GM12872 (cell line): ENCODE measurements around the gene CENPX.

Experiments used
- CTCF ChIP-seq: IDR thresholded peaks from 3 replicates; pipeline ENCODE4 v1.5.1; 2011; ENCODE audit warnings: low read depth, mild to moderate bottlenecking, low read length, moderate library complexity; ENCODE audit not compliant: insufficient read depth

The CENPX gene

GRCh38 chr17:82058230-82058854 is 35.7 kb upstream of the CENPX start:
- TF ChIP-seq CTCF, result no peak

- no peak for TF ChIP-seq CTCF
Measured at GRCh38 chr17:82056729-82057621, 34.3 kb upstream of the CENPX start.

- TF ChIP-seq CTCF, result no peak
Measured at GRCh38 chr17:82055965-82056728, 33.5 kb upstream of the CENPX start.

- TF ChIP-seq CTCF, result no peak
Measured at GRCh38 chr17:82055023-82055964, 32.6 kb upstream of the CENPX start.

- no peak for TF ChIP-seq CTCF
Measured at GRCh38 chr17:82054351-82055022, 31.8 kb upstream of the CENPX start.

GRCh38 chr17:82053556-82054263 is 31.0 kb upstream of the CENPX start:
- no peak for TF ChIP-seq CTCF
